ENCODE data around the gene CD82. TPM values are rescaled to one million over a fixed set of nuclear protein-coding genes. Genes with fewer than 3 reads are reported as not detected.
A peak's percentile ranks its signal among the peaks of the same experiment; 100 is the strongest.

CD82 gene
- total and polyA plus RNA-seq, 2 of the 8 experiments (the other 6 are each of a cell fraction or from before 2014, with no cell fraction given): 7.9 to 10.3 TPM

DNA sequence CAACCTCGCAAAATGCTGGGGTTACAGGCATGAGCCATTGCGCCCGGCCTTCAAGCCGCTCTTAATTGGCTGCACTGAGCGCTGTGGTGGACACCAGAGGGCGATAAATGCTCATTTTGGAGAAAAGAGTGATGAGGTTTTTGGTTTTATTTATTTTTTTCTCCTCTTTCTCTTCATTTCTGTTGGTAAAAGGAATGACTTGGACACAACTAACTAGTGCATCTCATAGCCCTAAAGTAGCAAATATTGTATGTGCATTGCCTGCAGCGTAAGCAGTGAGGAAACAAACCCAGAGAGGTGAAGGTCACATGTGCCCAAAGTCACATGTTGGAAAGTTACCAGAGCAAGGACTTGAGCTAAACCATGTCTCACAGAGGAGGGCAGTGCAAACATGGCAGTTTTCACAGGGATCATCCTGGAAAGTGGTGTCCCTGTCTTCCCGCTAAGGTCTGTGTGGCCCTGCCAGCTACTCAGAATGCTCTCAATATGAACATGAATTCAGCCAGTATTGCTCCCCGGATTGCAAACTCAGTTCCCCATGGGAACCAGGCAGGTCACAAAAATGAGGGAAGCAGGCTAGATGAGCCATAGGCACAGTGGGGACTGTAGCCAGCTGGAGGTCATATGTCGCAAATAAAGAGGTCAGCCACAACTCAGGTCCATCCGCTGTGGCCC lies 8.6 kb upstream of the CD82 start (continued):
- TF ChIP-seq, protein P1, sequence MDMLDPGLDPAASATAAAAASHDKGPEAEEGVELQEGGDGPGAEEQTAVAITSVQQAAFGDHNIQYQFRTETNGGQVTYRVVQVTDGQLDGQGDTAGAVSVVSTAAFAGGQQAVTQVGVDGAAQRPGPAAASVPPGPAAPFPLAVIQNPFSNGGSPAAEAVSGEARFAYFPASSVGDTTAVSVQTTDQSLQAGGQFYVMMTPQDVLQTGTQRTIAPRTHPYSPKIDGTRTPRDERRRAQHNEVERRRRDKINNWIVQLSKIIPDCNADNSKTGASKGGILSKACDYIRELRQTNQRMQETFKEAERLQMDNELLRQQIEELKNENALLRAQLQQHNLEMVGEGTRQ (IDR thresholded peaks at IDR 0.05; ENCODE audit: low read length): peak; percentile 83
- TF ChIP-seq CHD1 (IDR thresholded peaks at IDR 0.05; ENCODE audit: low read depth, low read length): no peak
- TF ChIP-seq SP4 (IDR thresholded peaks at IDR 0.05; ENCODE audit: low read length): peak; percentile 68; the same call in 1 of the 2 replicates
- TF ChIP-seq RBBP5 (IDR thresholded peaks at IDR 0.05; ENCODE audit: borderline replicate concordance, low read depth, low read length): no peak
- TF ChIP-seq ASH2L (IDR thresholded peaks at IDR 0.05; ENCODE audit: low read length): no peak
- TF ChIP-seq RAD21 (IDR thresholded peaks at IDR 0.05 in 1 of 2, conservative IDR thresholded peaks at IDR 0.05 in 1 of 2; ENCODE audit: low read depth in 2 of 2, low read length in 2 of 2): peak; percentile 83 to 85
- no peak for TF ChIP-seq YY1 (IDR thresholded peaks at IDR 0.05; ENCODE audit: low read depth, low read length)
- TF ChIP-seq POLR2AphosphoS5 (IDR thresholded peaks at IDR 0.05; ENCODE audit: low read depth, low read length): no peak
- TF ChIP-seq KDM4A (IDR thresholded peaks at IDR 0.05; ENCODE audit: low read depth, low read length, severe bottlenecking): no peak
- TF ChIP-seq EGR1 (IDR thresholded peaks at IDR 0.05; ENCODE audit: borderline replicate concordance, low read depth, low read length): no peak
- TF ChIP-seq, protein P2, sequence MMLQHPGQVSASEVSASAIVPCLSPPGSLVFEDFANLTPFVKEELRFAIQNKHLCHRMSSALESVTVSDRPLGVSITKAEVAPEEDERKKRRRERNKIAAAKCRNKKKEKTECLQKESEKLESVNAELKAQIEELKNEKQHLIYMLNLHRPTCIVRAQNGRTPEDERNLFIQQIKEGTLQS (IDR thresholded peaks at IDR 0.05; ENCODE audit: insufficient read depth, low read depth, low read length): peak; percentile 78
- TF ChIP-seq, protein P3, sequence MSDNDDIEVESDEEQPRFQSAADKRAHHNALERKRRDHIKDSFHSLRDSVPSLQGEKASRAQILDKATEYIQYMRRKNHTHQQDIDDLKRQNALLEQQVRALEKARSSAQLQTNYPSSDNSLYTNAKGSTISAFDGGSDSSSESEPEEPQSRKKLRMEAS (IDR thresholded peaks at IDR 0.05): peak; percentile 41; the same call in 1 of the 2 replicates
- TF ChIP-seq RNF2 (IDR thresholded peaks at IDR 0.05; ENCODE audit: borderline replicate concordance, low read depth, low read length, missing control alignments, poor library complexity, severe bottlenecking): no peak
- TF ChIP-seq RXRA (IDR thresholded peaks at IDR 0.05; ENCODE audit: insufficient read depth, low read depth, low read length): no peak
- no peak for TF ChIP-seq BCL11A (IDR thresholded peaks at IDR 0.05; ENCODE audit: low read depth in 2 of 2, low read length in 2 of 2)
- no peak for TF ChIP-seq BRCA1 (IDR thresholded peaks at IDR 0.05; ENCODE audit: low read depth, low read length)
- no peak for TF ChIP-seq TAF1 (IDR thresholded peaks at IDR 0.05; ENCODE audit: low read depth, low read length)
